Cortex of kidney (tissue), 1 donor: Measurements from ENCODE around the gene TBKBP1.

Experiments used
- DNase-seq: peaks from one replicate; lab custom pipeline; 2025; lab: John Stamatoyannopoulos, UW

Gene TBKBP1

DNA sequence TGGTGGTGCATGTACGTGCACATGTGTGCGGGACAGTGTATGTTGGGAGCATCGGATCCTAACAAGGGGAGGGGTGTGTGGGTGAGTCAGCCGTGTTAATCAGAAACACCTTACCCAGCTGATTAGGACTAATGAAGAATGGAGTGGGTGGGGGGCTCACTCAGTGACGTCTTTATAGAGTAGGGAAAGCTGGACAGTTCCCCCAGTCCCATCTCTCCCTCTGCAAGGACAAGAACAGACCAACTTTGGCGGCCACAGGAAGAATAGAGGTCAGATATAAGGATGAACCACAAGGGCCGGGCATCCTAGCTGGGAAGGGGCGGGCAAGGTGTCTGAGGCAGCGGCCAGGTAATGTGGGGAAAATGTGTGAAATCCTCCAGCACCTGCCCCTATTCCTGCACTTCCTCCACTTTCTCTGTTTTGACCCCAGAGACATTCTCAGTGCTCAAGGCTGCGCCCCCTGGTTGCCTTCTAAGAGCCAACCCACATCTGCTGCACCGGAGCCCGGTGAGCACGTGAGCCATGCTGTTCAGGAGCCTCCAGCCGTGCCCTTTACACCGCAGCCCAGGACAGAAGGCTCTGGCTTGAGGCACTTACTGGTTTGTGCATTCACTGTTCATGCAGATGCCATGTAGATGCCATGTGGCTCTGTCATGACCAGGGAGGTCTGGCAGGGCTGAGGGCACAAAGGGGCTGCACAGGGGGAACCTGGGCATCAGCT, 20.2 kb downstream of the TBKBP1 start:
- DNase-seq: no peak

DNA sequence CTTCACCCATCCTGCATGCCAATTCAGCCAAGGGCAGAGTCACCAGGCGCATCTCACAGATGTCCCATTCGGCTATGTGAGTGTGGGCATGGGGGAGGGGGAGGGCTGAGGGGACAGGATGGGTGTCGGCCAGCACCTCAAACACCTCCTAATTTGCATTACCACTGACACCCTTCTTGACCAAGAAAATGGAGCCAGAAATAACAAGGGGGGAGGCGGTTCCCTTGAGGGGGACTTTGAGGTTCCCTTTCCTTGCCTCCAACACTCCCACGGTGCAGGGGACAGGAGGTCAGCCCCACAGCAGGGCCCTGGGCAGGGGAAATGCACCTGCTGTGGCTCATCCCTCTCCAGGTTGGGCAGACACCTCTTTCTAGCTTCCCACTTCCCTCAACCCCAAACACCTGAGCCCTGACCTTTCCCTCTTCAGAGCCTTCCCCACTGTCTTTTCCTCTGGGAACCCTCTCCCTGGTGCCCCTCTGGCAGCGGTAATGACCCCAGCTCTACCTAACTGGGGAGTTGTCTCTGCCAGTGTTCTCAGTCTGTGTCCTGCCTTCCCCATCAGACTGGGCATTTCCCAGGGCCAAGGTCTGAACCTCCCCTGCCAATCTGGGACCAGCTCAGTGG, 20.9 kb downstream of the TBKBP1 start:
- DNase-seq: no peak

DNA sequence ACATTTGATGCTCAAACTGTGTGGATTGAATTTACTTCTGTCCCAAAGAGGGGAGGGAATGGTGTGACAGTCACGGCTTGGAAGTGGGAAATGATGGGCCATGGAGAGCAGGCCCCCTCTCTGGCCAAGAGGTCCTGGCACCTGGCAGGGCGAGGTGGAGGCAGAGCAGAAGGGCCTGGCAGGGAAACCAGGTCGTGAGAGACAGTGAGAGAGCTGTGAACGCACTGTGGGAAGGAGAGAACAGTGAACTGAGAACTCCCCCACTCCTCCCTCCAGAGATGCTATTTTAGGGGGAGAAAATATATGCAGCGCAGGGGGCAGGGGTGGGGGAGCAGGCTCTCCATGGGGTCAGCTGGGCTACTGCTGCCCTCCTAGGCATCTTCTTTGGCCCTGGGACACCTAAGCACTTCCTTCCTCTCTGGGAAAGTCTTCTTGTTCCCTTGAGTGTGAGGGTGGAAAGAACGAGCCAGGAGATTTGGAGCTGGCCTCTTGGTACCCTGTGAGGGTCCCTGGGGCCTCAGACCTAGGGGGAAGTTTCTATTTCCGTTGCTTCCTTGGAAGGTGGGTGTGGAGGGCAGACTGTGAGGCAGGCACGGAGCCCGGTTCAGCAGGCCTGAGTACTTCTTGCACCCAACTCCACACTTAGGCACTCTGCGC, 21.8 kb downstream of the TBKBP1 start:
- DNase-seq: no peak

DNA sequence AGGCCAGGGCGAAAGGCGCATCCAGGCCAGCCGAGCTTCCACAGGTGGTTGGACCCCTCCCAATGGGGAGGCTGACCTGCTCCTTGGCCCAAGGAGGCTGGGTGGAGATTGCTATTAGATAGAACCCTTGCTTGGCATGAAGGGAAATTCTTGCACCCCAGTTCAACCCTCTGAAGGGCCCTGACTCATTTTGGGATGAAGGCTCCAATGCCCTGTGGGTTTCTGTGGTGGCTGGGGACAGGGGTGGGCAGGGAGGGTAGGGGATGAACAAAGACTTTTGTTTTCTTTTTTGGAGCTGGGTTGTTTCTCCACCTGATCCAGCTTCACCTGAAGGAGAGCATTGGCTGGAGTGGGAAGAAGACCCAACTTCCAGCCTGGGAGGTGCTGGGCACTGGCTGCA, 22.4 kb downstream of the TBKBP1 start:
- no peak for DNase-seq

DNA sequence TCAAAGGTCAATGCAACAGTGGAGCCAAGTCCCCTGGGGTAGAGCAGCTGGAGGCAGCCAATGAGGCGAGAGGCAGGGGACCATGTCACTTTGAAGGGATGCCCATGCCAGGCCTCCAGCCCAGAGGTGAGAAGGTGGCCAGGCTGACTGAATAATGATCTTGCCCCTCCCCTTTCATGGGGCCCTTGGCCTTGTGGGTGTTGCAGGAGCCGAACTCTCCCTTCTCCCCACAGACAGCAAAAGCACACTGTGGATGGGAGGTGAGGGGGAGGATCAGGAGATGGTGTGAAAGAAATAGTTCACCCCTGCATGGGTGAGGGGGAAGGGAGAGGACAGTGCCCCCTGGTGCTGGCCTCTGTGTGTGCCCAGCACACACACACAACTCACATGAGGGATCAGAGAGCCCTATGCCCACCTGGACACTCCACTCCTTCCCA, 23.3 kb downstream of the TBKBP1 start:
- no peak for DNase-seq

DNA sequence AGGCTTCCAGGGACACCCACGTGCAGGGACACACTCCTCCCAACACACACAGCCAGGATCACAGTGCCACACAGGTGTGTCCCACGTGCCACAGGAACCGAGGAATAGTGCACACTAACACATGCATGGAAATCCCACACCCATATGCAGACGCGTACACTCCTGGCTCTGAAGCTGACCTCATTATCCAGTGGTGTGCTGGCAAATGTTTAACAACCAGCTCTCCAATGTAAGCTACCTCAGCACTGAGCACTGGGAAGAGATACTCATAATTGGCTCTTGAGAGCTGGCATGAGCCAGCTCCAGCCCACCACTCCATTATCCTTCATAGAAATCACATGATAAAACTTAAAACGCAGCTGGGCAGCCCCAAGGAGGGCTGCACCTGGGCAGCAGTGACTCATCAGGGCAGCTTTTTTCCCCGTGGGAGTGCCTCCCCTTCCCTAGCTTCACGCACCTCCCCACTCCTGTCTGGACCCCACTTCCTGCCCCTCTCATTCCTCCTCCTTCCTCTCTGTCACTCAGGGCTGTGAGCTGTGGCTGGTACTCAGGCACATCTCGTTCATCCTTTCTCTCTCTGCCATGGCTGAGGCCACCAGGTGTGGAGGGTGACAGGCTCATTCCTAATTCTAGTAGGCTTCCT, 24.1 kb downstream of the TBKBP1 start:
- DNase-seq: no peak

DNA sequence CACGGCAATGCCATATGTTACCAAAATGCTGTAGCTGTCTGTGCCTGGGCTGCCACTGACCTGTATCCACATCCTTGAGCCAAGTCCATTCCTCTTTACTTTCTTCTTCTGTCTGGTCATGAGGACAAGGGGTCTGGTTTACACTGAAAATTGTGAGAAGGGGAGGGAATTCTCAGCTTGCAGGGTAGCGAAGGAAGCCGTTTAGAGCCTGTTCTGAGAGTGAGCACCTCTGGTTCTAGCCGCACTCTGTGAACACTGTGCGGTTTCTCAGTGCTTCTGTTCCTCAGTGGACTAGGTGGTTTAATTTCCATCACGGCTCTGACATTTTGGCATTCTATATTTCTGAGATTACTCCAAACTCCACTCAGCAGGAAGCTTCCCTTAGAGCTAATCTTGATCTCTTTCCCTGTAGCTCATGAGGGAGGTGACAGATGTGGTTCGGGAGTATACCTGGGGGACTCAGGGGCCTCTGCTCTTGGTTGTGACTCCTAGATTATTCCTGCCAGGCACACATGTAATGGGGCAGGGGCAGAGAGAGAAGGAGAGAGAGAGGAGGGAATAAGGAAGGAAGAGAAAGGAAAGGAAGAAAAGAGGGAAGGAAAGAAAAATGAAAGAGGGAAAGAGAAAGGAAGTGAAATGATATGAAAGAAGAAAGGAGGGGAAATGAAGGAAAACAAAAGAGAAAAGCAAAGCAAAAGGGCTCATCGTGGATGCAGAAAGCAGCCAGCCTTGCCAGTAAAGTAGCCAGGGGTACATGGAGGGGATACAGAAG, 24.9 kb downstream of the TBKBP1 start:
- DNase-seq: no peak

DNA sequence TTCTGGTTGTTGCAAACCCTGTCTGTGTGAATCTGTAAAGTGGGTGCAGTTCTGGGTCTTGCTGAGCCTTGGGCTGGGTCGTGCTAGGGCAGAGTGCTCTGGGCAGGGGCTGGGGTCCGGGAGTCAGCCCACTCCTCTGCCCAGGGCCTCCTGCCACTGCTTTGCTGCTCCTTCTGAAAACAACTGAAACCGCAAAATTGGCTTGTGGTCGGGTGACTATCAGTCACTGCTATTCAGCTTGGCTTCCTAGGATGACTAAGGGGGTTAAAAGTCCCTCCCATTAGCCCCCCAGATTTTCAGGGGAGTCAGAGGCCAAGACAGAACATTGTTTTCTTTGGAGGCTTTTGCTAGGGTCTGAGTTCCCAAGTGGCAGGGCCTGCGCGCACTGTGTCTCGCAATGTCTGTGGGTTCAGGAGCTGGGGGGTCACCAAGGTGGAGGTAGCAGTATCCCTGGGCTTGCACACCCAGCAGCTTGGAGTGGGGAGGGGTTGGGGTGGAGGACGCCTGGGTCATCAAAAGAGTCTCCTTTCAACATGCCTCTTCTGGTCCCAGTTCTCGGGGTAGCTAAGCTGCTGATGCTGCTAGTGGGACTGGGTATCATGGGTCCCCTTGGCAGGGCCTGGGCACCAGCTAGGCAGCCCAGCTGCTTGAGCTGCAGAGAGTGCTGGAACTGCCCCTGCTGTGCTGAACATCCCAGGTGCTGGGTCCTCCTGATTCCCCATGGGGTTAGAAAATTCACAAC, 25.6 kb downstream of the TBKBP1 start:
- no peak for DNase-seq

DNA sequence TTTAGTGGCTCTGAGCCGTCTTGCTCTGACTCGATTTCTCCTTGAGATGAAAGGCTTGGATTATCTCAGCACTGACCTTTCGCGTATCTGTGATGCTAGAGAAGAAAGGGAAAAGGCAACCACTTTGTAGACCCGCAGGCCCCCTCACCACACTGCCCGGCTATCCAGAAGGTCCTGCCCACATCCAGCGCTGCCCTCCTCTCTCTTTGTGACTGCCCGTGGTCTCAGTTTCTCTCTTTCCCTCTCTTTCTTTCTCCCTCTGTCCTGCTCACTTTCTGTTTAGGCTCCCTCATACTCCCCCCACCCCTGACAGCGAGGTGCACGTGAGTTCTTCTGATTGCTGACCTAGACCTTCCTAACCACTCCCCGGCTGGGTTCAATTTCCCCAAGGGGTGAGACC, 26.2 kb downstream of the TBKBP1 start:
- no peak for DNase-seq

DNA sequence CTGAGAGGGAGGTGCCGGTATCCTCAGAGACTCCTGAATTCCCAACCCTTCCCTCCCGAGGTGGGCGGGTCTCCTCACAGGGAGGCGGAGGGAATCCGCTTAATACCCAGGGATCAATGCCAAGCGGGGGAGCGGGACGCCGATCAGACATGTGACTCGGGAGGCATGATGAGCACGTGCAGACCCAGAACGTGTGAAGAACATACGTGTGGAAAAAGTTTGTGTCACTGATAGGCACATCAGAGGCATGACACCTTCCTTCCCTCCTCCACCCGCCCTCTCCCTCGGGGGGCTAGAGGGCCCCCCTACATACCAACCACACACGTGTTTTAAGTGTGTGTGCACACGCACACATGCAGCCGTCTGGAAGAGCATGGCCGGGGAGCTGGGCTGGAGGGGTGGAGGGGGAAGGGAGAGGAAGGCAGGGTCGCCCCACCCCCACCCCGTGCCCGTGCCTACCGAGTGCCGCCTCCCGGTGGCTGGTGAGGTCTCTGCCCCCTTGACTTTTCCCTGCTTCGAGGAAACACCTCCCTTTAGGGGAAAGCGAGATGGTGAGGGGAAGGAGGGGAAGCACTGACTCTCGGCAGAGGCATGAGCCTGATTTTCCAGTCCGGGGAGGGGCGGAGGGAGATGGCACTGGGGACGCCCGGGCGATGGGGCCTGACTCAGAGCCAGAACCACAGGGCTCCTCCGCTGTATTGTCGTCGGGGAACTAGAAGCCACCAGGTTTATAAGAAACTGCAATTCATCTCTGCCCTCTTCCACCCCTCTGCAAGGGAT, 27.0 kb downstream of the TBKBP1 start:
- DNase-seq: no peak

DNA sequence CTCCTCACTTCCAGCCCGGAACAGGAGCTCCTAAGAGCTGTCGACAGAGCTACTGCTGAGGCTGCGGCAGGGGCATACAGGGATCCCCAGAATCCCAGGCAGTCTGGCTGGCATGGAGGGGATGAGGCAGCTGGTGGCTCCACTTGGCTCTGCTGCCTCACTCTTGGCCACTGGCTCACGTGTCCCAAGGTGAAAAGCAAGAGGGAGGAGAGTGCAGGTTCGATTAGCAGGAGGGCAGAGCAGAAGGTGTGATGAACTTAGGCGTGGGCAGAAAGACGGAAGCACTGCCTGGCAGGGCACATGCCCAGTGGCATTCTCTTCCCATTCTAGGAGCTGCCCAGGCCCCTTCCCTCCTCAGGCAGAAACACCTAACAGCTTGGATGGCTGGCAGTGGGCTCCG, 27.8 kb downstream of the TBKBP1 start:
- DNase-seq: no peak

DNA sequence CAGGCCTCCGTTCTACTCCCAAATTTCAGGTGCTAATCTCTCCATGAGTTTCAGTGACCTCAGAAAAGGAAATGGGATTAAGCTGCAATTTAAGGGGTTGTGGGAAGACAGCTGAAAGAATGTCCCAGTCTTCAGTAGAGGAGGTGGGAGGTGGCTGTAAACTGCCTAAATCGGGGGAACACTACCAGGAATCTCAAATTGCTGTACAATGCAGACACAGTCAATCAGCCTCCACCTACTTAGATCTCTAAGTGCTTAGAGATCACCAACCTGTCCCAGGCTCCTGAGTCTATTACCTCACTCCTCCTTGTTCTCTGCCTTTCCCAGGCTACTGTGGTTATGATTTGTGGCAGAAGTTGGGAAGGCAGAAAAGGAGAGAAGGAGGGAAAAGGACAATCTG, 30.7 kb downstream of the TBKBP1 start:
- no peak for DNase-seq

DNA sequence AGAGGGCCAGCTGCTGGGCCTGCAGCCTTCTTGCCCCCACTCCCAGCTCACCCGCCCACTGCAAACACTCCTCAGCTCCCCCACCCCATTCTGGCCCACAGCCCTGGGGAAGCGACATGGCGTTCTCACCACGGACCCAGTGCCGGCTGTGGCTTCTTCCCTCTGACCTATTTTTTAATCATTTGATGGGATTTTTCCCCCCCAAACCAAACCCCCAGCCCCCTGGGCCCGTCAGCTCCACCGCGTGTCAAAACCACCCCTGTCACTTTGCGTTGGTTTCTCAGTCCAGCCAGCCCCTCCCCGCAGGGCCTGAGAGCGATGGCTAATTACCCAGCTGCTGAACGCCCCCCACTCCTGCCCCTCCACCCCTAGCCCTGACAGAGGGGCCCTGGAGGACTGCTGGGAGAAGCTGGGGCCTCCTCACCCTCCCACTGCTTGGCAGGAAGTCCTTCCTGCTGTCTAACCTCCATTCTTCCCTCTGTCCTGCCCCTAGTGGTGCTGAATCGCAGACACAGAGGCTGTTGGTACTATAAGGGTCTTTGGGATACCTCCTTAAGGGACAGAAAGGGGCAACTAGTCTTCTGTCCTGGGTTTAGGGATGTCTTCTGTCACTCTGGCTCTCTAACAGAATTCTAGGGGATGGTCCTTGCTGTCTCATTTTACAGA, 31.6 kb downstream of the TBKBP1 start:
- no peak for DNase-seq

DNA sequence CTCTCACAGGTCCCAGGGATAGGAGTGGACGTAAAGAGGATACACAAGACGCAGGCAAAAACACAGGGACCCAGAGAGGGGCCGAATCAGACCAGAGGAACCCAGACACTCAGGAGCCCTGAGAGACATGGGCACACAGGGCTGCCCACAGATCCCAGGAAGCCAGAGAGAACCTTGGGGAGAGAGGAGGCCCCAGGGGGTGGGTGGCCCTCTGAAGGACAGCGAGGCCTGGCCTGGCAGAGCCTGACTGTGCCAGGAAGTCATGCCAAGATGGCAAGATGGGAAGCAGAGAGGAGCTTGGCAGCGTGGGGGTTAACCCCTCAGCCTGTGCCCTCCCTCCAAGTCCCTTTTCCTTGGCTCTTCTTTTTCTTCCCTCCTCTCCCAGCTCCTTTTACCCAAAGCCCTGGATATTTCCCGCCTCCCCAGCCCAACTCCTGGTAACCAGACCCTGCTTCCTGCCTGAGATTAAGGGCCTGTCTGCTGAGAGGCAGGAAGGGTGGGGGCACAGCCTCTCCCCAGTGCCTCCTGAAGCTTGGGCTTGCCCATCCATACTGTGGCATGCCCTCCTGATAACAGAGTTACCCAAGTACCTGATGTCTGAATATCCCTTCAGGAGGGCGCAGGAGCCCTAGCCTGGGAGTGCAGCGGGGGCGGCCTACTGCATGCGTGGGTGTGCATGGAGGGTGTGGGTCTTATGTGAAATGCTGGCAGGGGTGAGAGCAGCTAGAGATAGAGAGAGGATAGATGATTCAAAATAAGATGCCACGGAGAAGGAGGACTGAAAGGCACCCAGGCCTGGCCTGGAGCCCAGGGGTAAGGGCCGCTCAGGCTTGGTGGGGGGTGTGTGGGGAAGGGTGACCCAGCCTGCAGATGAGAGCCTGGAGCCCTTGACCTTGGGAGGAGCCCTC, 33.1 kb downstream of the TBKBP1 start:
- no peak for DNase-seq

DNA sequence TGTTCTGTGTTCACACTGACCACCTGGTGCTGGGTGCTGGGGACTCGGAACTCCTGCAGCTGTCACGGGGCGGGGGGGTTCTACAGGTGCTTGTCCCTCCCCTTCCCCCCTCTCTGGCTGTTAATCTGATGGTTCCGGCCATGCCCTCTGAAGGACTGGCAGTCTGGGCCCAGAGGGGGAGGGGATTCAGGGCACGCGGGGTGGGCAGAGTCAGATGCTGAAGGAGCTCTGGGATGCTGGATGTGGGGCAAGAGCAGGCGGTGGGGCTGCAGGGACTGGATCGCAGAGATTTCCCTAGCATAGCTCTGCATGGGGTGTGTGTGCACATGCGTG, 33.7 kb downstream of the TBKBP1 start:
- DNase-seq: no peak

DNA sequence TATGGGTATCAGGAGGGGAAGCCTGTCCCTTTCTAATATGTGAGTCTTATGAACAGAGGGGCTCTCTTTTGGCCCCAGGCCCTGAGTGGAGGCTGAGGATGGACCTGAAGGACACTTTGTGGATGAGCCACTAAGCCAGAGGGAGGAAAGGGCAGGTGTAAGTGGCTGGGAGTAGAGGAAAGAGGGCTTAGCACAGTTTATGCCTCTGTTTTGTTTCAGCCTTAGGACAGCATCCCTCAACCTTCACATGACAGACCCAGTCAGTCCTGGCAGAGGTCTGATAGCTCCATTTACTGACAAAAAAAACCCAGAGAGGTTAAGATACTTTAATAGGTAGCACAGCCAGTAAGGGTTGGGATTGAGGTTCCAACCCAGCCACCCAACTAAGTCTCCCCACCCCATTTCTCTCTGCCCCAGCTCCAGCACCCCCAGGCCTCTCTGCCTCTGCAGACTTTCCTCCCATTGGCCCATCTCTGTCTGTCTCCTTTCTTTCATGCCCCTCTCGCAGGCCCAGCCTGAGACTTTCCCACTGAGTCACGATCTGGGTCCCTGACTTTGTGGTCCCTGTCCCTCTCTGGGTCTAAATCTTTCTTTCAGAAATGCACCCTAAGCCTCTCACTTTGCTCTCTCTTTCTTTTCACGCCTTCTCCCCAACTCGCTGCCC, 34.4 kb downstream of the TBKBP1 start:
- DNase-seq: no peak

DNA sequence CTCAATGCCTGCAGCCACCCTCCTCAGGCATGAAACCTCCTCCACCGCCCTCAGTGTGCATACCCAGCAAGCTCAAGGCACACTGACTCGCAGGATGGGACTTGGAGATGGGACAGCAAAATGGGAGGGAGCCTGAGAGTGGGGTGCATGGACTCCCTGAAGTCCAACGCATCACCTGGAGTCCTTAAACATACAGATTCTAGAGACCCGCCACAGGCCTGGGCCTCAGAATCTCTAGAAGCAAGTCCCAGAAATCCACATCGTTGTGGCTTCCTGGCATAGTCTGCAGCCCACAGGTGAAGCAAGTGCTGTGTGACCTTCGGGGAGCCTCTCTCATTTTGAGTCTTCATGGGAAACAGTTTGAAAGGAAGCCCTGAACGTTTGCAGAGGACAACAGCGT, 35.5 kb downstream of the TBKBP1 start:
- no peak for DNase-seq

DNA sequence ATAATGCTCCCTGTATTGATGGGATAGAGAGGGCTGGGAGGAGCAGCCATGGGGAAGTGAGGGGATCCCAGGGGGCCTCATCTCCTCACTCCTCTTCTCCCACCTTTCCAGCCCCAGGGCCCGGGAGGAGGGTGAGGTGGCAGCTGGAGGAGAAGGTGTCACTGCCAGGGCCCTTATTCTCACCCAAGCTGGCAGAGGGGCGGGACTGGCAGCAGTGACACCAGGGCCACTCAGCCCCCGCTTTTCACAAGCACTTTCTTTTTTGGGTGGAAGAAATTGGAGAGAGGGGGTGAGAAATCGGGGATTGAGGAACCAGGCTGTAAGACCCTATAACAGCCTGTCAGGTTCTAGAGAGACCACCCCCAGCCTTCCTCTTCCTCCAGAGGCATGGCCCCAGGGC, 36.7 kb downstream of the TBKBP1 start:
- no peak for DNase-seq

DNA sequence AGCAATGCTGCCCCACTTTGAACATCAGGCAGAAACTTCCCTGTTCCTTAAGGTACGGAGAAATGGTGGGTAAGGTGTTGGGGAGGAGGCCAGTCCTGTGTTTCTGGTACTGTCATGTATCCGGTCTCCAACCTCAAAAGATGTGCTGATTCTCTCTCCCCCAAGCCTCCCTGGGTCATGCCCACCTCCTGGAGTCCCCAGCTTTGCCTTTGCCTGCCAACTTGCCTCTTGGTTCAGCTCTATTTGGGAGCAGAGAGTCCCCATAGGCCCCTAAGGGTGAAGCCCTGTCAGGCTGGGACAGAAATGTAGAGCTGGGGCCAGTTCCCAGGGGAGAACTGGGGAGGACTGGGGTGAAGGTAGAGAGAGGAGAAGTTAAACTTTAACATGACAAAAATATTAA, 37.4 kb downstream of the TBKBP1 start:
- no peak for DNase-seq
